H9 (cell line): ENCODE results near the gene SMG7. TPM values are rescaled to one million over a fixed set of nuclear protein-coding genes. Genes with fewer than 3 reads are reported as not detected.

ENCODE experiments used
- DNase-seq: peaks from one replicate; pipeline ENCODE4 v3.0.0-alpha.2; 2017
- H2AFZ ChIP-seq: one replicate; pipeline ENCODE4 v1.6.1; 2013; ENCODE audit warnings: mild to moderate bottlenecking, low read length, control low read depth, moderate library complexity
- H2AK5ac ChIP-seq: 2 replicates; pipeline ENCODE4 v1.6.1; 2013; ENCODE audit warnings: low read length, control low read depth, mixed read lengths; ENCODE audit not compliant: insufficient read length
- H2BK120ac ChIP-seq: one replicate; pipeline ENCODE4 v1.6.1; 2013; ENCODE audit warnings: low read depth, mild to moderate bottlenecking, low read length, control low read depth, inconsistent platforms; ENCODE audit not compliant: poor library complexity, severe bottlenecking
- H2BK12ac ChIP-seq: 2 replicates; pipeline ENCODE4 v1.6.1; 2013; ENCODE audit warnings: low read length, control low read depth, mixed read lengths, low read depth; ENCODE audit not compliant: insufficient read length
- H2BK15ac ChIP-seq: 2 replicates; pipeline ENCODE4 v1.6.1; 2013; ENCODE audit warnings: low read depth, low read length, control low read depth
- H2BK20ac ChIP-seq: one replicate; pipeline ENCODE4 v1.6.1; 2013; ENCODE audit warnings: low read depth, mild to moderate bottlenecking, low read length, control low read depth, inconsistent platforms; ENCODE audit not compliant: poor library complexity, severe bottlenecking
- H2BK5ac ChIP-seq: 2 replicates; pipeline ENCODE4 v1.6.1; 2013; ENCODE audit warnings: low read length, control low read depth, mixed read lengths; ENCODE audit not compliant: insufficient read length
- H3K14ac ChIP-seq: 2 replicates; pipeline ENCODE4 v1.6.1; 2013; ENCODE audit warnings: low read length, control low read depth; ENCODE audit not compliant: insufficient read depth
- H3K18ac ChIP-seq: 2 replicates; pipeline ENCODE4 v1.6.1; 2013; ENCODE audit warnings: low read depth, mild to moderate bottlenecking, mixed read lengths, low read length, control low read depth; ENCODE audit not compliant: insufficient read length
- H3K23ac ChIP-seq: 2 replicates; pipeline ENCODE4 v1.6.1; 2013; ENCODE audit warnings: low read length, control low read depth, mixed read lengths, low read depth; ENCODE audit not compliant: insufficient read length
- H3K23me2 ChIP-seq: 2 replicates; pipeline ENCODE4 v1.6.1; 2013; ENCODE audit warnings: low read depth, mild to moderate bottlenecking, mixed read lengths, low read length, control low read depth; ENCODE audit not compliant: insufficient read length, poor library complexity, severe bottlenecking
- H3K27ac ChIP-seq: 2 replicates; pipeline ENCODE4 v1.5.1; 2013; ENCODE audit warnings: low read length, control low read depth, mixed read lengths, low read depth; ENCODE audit not compliant: insufficient read length
- H3K27me3 ChIP-seq: 2 replicates; pipeline ENCODE4 v1.6.1; 2013; ENCODE audit warnings: low read length, control low read depth, inconsistent platforms; ENCODE audit not compliant: insufficient read depth
- H3K4ac ChIP-seq: 2 replicates; pipeline ENCODE4 v1.6.1; 2013; ENCODE audit warnings: low read depth, mild to moderate bottlenecking, control low read depth, inconsistent platforms, low read length, moderate library complexity
- H3K4me1 ChIP-seq: 2 replicates; pipeline ENCODE4 v1.6.1; 2013; ENCODE audit warnings: low read length, control low read depth, inconsistent platforms; ENCODE audit not compliant: insufficient read depth
- H3K4me2 ChIP-seq: 2 replicates; pipeline ENCODE4 v1.6.1; 2013; ENCODE audit warnings: low read length, control low read depth, mixed read lengths; ENCODE audit not compliant: insufficient read length, insufficient read depth
- H3K56ac ChIP-seq: 2 replicates; pipeline ENCODE4 v1.6.1; 2013; ENCODE audit warnings: low read depth, mild to moderate bottlenecking, mixed read lengths, low read length, control low read depth; ENCODE audit not compliant: insufficient read length
- H3K79me1 ChIP-seq: 2 replicates; pipeline ENCODE4 v1.6.1; 2013; ENCODE audit warnings: low read depth, mild to moderate bottlenecking, moderate library complexity, low read length, control low read depth, inconsistent platforms; ENCODE audit not compliant: insufficient read depth, poor library complexity, severe bottlenecking
- H3K79me2 ChIP-seq: 2 replicates; pipeline ENCODE4 v1.6.1; 2013; ENCODE audit warnings: low read length, control low read depth, inconsistent platforms; ENCODE audit not compliant: insufficient read depth
- H3K9ac ChIP-seq: 2 replicates; pipeline ENCODE4 v1.6.1; 2013; ENCODE audit warnings: low read length, control low read depth, mixed read lengths; ENCODE audit not compliant: insufficient read length; ENCODE audit errors: extremely low read depth
- H3K9me3 ChIP-seq: one replicate; pipeline ENCODE4 v1.6.1; 2013; ENCODE audit warnings: low read depth, low read length, inconsistent platforms; ENCODE audit not compliant: control insufficient read depth
- H3T11ph ChIP-seq: one replicate; pipeline ENCODE4 v1.6.1; 2013; ENCODE audit warnings: mild to moderate bottlenecking, low read length, control low read depth, inconsistent platforms
- H4K20me1 ChIP-seq: one replicate; pipeline ENCODE4 v1.6.1; 2013; ENCODE audit not compliant: control insufficient read depth, insufficient read length, insufficient read depth
- H4K5ac ChIP-seq: 2 replicates; pipeline ENCODE4 v1.6.1; 2013; ENCODE audit warnings: low read depth, mild to moderate bottlenecking, mixed read lengths, low read length, control low read depth; ENCODE audit not compliant: insufficient read length
- H4K8ac ChIP-seq: replicated peaks from 2 replicates; pipeline ENCODE4 v1.6.1; 2013; ENCODE audit warnings: low read length, control low read depth, mixed read lengths, low read depth; ENCODE audit not compliant: insufficient read length
- H4K91ac ChIP-seq: 2 replicates; pipeline ENCODE4 v1.6.1; 2013; ENCODE audit warnings: low read depth, mild to moderate bottlenecking, moderate library complexity, mixed read lengths, low read length, control low read depth; ENCODE audit not compliant: insufficient read length
- H3K27ac Mint-ChIP-seq, 3 experiments: 2 replicates in 2 of 3; 3 replicates in 1 of 3; pipeline ENCODE4 v1.8.0; 2020 to 2021; ENCODE audit warnings: mixed read lengths in 3 of 3, mild to moderate bottlenecking in 1 of 3, moderate library complexity in 1 of 3
- H3K27me3 Mint-ChIP-seq: 2 replicates; pipeline ENCODE4 v1.8.0; 2021; ENCODE audit warnings: low read depth, mild to moderate bottlenecking, moderate library complexity, mixed read lengths
- H3K36me3 Mint-ChIP-seq, 3 experiments: 2 replicates in 2 of 3; 3 replicates in 1 of 3; pipeline ENCODE4 v1.8.0; 2020 to 2021; ENCODE audit warnings: low read depth in 3 of 3, mixed read lengths in 3 of 3; ENCODE audit not compliant: insufficient read depth in 1 of 3
- H3K4me1 Mint-ChIP-seq, 2 experiments: 2 replicates each; pipeline ENCODE4 v1.8.0; 2020; ENCODE audit warnings: mixed read lengths in 2 of 2
- H3K4me3 Mint-ChIP-seq, 2 experiments: 2 replicates in 1 of 2; 3 replicates in 1 of 2; pipeline ENCODE4 v1.8.0; 2020 to 2021; ENCODE audit warnings: mild to moderate bottlenecking in 2 of 2, mixed read lengths in 2 of 2, moderate library complexity in 1 of 2
- H3K9me3 Mint-ChIP-seq, 2 experiments: 2 replicates in 1 of 2; 3 replicates in 1 of 2; pipeline ENCODE4 v1.8.0; 2020; ENCODE audit warnings: mild to moderate bottlenecking in 2 of 2, mixed read lengths in 2 of 2, moderate library complexity in 1 of 2
- WGBS: extraction: QIAGEN DNeasy Blood & Tissue Kit; methylation state at CpG from one replicate; pipeline ENCODE4 v1.1.7; 2013; ENCODE audit warnings: missing lambda C conversion rate, low lambda C conversion rate, mixed read lengths; ENCODE audit not compliant: insufficient read length; ENCODE audit errors: extremely low coverage; 5-methylcytosine and 5-hydroxymethylcytosine counted together
- total RNA-seq: library from RNA; stranded (reverse); gene quantifications from 2 replicates; pipeline ENCODE4 v1.2.1, GENCODE V29; 2021
- TF ChIP-seq, protein P1 (sequence below): fragments of 200-600 bp; sonication (generic); conservative IDR thresholded peaks from 3 replicates; pipeline ENCODE4 v1.8.0; 2021; ENCODE audit warnings: antibody characterized with exemption, mild to moderate bottlenecking

The SMG7 gene
- total RNA-seq, 1 experiment from 2014 or later, result 77.0 TPM

DNA sequence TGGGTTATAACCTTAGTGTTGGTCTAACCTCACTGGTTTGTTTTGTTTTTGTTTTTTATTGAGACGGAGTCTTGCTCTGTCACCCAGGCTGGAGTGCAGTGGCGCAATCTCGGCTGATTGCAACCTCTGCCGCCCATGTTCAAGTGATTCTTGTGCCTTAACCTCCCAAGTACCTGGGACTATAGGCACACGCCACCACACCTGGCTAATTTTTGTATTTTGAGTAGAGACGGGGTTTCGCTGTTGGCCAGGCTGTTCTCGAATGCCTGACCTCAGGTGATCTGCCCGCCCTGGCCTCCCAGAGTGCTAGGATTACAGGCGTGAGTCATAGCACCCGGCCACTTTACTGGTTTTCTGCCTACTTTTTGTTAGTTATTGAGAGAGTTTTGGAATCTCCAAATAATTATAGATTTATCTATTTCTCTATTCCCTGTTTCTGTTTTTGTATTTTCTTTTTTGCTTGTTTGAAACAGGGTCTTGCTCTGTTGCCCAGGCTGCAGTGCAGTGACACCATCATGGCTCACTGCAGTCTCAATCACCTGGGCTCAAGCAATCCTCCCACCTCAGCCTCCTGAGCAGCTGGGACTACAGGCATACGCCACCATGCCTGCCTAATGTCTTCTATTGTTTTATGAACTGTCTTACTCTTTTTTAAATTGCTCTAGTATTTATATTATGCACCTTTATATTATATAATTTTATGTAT, 21.4 kb downstream of the SMG7 start:
- H3K4ac ChIP-seq, result no peak overlapping the region
- no peak overlapping the region; a peak in 1 of 7 replicates for H3K27ac Mint-ChIP-seq
- no peaks in the 10 kb centered on the region for H3K27me3 ChIP-seq
- no peaks in the 10 kb centered on the region; the same call in 1 of the 2 replicates for H3K4me1 ChIP-seq
- no peak overlapping the region for H3K9ac ChIP-seq
- H3K9me3 Mint-ChIP-seq, result no peaks in the 10 kb centered on the region; a peak in 1 of 5 replicates
- no peak overlapping the region for H3K56ac ChIP-seq
- no peak overlapping the region for H2BK5ac ChIP-seq
- no peak overlapping the region for H3K23ac ChIP-seq
- H3K9me3 ChIP-seq, result no peaks in the 10 kb centered on the region
- no peaks in the 10 kb centered on the region for H4K20me1 ChIP-seq
- no peak overlapping the region for H2BK15ac ChIP-seq
- H3K23me2 ChIP-seq, result no peaks in the 10 kb centered on the region
- no peak overlapping the region for H3K27ac ChIP-seq
- no peak overlapping the region for H4K5ac ChIP-seq
- H3K27me3 Mint-ChIP-seq, result no peaks in the 10 kb centered on the region
- DNase-seq, result no peak
- H2BK20ac ChIP-seq, result no peak overlapping the region
- H3K79me1 ChIP-seq, result peaks cover 7% of the 10 kb centered on the region
- no peak overlapping the region for H4K91ac ChIP-seq
- WGBS, result no CpG with 5 or more reads among the region's 12 CpGs
- H3K79me2 ChIP-seq, result peaks cover 11% of the 10 kb centered on the region; the same call in 1 of the 2 replicates
- H2BK12ac ChIP-seq, result no peak overlapping the region
- TF ChIP-seq, protein P1, sequence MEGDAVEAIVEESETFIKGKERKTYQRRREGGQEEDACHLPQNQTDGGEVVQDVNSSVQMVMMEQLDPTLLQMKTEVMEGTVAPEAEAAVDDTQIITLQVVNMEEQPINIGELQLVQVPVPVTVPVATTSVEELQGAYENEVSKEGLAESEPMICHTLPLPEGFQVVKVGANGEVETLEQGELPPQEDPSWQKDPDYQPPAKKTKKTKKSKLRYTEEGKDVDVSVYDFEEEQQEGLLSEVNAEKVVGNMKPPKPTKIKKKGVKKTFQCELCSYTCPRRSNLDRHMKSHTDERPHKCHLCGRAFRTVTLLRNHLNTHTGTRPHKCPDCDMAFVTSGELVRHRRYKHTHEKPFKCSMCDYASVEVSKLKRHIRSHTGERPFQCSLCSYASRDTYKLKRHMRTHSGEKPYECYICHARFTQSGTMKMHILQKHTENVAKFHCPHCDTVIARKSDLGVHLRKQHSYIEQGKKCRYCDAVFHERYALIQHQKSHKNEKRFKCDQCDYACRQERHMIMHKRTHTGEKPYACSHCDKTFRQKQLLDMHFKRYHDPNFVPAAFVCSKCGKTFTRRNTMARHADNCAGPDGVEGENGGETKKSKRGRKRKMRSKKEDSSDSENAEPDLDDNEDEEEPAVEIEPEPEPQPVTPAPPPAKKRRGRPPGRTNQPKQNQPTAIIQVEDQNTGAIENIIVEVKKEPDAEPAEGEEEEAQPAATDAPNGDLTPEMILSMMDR, result no peak
- H3K14ac ChIP-seq, result no peak overlapping the region
- H3T11ph ChIP-seq, result no peak overlapping the region
- no peak overlapping the region for H3K4me3 Mint-ChIP-seq
- H3K36me3 Mint-ChIP-seq, result peaks cover 0 to 4% (median 2%) of the 10 kb centered on the region in 3 experiments; a peak in 3 of 7 replicates
- no peak overlapping the region for H2BK120ac ChIP-seq
- H2AFZ ChIP-seq, result no peak overlapping the region
- no peak overlapping the region for H2AK5ac ChIP-seq
- no peak overlapping the region for H4K8ac ChIP-seq
- H3K18ac ChIP-seq, result no peak overlapping the region
- no peak overlapping the region for H3K4me2 ChIP-seq
- peaks cover 6 to 9% of the 10 kb centered on the region in 2 experiments for H3K4me1 Mint-ChIP-seq
